ENCODE data around the gene EPB41L5. TPM values are rescaled to one million over a fixed set of nuclear protein-coding genes. Genes with fewer than 3 reads are reported as not detected.

Gene EPB41L5
- total and polyA plus RNA-seq, 10 of the 15 experiments (the other 5 are each of a cell fraction or from before 2014, with no cell fraction given) = 2.1 to 20.4 (median 8.2) TPM

GRCh38 chr2:120219766-120220165 is 206.9 kb downstream of the EPB41L5 start:
- RAD21 ChIA-PET (ENCODE audit: unreplicated experiment) = interaction anchor here (1.0 to 1.4 kb wide), 2 partner anchors 13 to 94 kb away, joined by 3 to 4 read pairs; no protein-coding TSS in a partner anchor
- ATAC-seq (no peak), FAIRE-seq (no peak), DNase-seq (ENCODE audit: low read depth, low spot score) (no peak)
- H3K27me3 ChIP-seq (replicated peaks in 1 of 2; ENCODE audit: control insufficient read depth in 2 of 2, insufficient read depth in 2 of 2, low read length in 1 of 2) = no peaks in the 10 kb centered on the region
- intact Hi-C loops (cut with micrococcal nuclease; ENCODE audit: unreplicated experiment) (no loop called here), in situ Hi-C loops (cut with MboI) (loop anchor here (25.0 kb wide), 1 partner anchor 468 kb away; no protein-coding TSS in a partner anchor)
- H3K36me3 ChIP-seq (ENCODE audit: control insufficient read depth in 2 of 2, insufficient read depth in 2 of 2, low read length in 1 of 2) = no peaks in the 10 kb centered on the region; a peak in 1 of 4 replicates
- H4K20me1 ChIP-seq (ENCODE audit: control insufficient read depth, insufficient read depth) = no peaks in the 10 kb centered on the region
- peaks cover 18% of the 10 kb centered on the region for H3K79me2 ChIP-seq (ENCODE audit: control insufficient read depth, insufficient read depth, low read length)
- H3K9ac ChIP-seq (ENCODE audit: control insufficient read depth, insufficient read depth, low read length) = no peak overlapping the region
- CTCF ChIA-PET = interaction anchor here (0.9 to 1.7 kb wide), 5 partner anchors 12 to 93 kb away, joined by 3 to 4 read pairs (median 3); no protein-coding TSS in a partner anchor
- no peak overlapping the region for H3K27ac ChIP-seq (ENCODE audit: control insufficient read depth, insufficient read depth)
- H3K4me3 ChIP-seq = no peak overlapping the region
- no peak for TF ChIP-seq POU2F2 (IDR thresholded peaks at IDR 0.05; ENCODE audit: borderline replicate concordance, low read depth, low read length)
- TF ChIP-seq, protein P1, sequence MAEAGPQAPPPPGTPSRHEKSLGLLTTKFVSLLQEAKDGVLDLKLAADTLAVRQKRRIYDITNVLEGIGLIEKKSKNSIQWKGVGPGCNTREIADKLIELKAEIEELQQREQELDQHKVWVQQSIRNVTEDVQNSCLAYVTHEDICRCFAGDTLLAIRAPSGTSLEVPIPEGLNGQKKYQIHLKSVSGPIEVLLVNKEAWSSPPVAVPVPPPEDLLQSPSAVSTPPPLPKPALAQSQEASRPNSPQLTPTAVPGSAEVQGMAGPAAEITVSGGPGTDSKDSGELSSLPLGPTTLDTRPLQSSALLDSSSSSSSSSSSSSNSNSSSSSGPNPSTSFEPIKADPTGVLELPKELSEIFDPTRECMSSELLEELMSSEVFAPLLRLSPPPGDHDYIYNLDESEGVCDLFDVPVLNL (IDR thresholded peaks at IDR 0.05; ENCODE audit: low read depth, low read length) = no peak
- no TSS peak for BruUV-seq (replicated peaks)
- POLR2A ChIA-PET = interaction anchor here (0.6 kb wide), 1 partner anchor 89 kb away, joined by 3 read pairs; no protein-coding TSS in a partner anchor
- SMC1A ChIA-PET (ENCODE audit: uncharacterized antibody, unreplicated experiment) = interaction anchor here (0.5 to 1.1 kb wide), 8 partner anchors 28 to 93 kb away, joined by 3 to 4 read pairs (median 3); no protein-coding TSS in a partner anchor
- H3K4me2 ChIP-seq (ENCODE audit: control insufficient read depth, insufficient read depth) = no peak overlapping the region
- WGBS (ENCODE audit: insufficient coverage, insufficient replicate concordance, low lambda C conversion rate, missing lambda C conversion rate) = 100% methylated on average over 5 of the region's 5 CpGs
- peaks cover 22% of the 10 kb centered on the region for H3K4me1 ChIP-seq (ENCODE audit: control insufficient read depth, insufficient read depth, low read length)
- no peaks in the 10 kb centered on the region for H3K9me3 ChIP-seq (replicated peaks; ENCODE audit: control insufficient read depth, insufficient read depth, low read length)
- no peak overlapping the region for H2AFZ ChIP-seq (ENCODE audit: control insufficient read depth, low read depth, low read length)

- Histone ChIP-seq H3K4me3 (peak overlapping the region; percentile 44; the same call in 1 of the 2 replicates), H3K36me3 (ENCODE audit: control insufficient read depth in 2 of 2, insufficient read depth in 2 of 2, low read length in 1 of 2) (no peaks in the 10 kb centered on the region; a peak in 1 of 4 replicates), H3K9me3 (replicated peaks; ENCODE audit: control insufficient read depth, insufficient read depth, low read length) (no peaks in the 10 kb centered on the region), H3K9ac (ENCODE audit: control insufficient read depth, insufficient read depth, low read length) (no peak overlapping the region), H3K27ac (ENCODE audit: control insufficient read depth, insufficient read depth) (no peak overlapping the region; the same call in 1 of the 2 replicates), H3K4me1 (ENCODE audit: control insufficient read depth, insufficient read depth, low read length) (peaks cover 22% of the 10 kb centered on the region), H4K20me1 (ENCODE audit: control insufficient read depth, insufficient read depth) (no peaks in the 10 kb centered on the region), H3K4me2 (ENCODE audit: control insufficient read depth, insufficient read depth) (peak overlapping the region; percentile 61; the same call in 1 of the 2 replicates), H2AFZ (ENCODE audit: control insufficient read depth, low read depth, low read length) (no peak overlapping the region), H3K27me3 (replicated peaks in 1 of 2; ENCODE audit: control insufficient read depth in 2 of 2, insufficient read depth in 2 of 2, low read length in 1 of 2) (no peaks in the 10 kb centered on the region), H3K79me2 (ENCODE audit: control insufficient read depth, insufficient read depth, low read length) (peaks cover 18% of the 10 kb centered on the region)
- BruUV-seq (replicated peaks) = no TSS peak
- ChIA-PET RAD21 (ENCODE audit: unreplicated experiment) (no interaction called here), CTCF (interaction anchor here (0.9 to 3.5 kb wide), 2 partner anchors 45 to 92 kb away, joined by 3 to 13 read pairs; no protein-coding TSS in a partner anchor), SMC1A (ENCODE audit: uncharacterized antibody, unreplicated experiment) (interaction anchor here (1.1 kb wide), 1 partner anchor 791 kb away, joined by 3 read pairs; no protein-coding TSS in a partner anchor), POLR2A (no interaction called here)
- WGBS (ENCODE audit: insufficient coverage, insufficient replicate concordance, low lambda C conversion rate, missing lambda C conversion rate) = 50% methylated on average over 2 of the region's 2 CpGs
- ATAC-seq (no peak), DNase-seq (ENCODE audit: low read depth, low spot score) (no peak), FAIRE-seq (no peak)
- intact Hi-C loops (cut with micrococcal nuclease; ENCODE audit: unreplicated experiment) = no loop called here
- in situ Hi-C loops (cut with MboI) = loop anchor here (25.0 kb wide), 1 partner anchor 467 kb away; no protein-coding TSS in a partner anchor
- no peak for TF ChIP-seq ZBTB40 (IDR thresholded peaks at IDR 0.05; ENCODE audit: borderline replicate concordance)
- TF ChIP-seq CTCF (IDR thresholded peaks at IDR 0.05 in 2 of 3, conservative IDR thresholded peaks at IDR 0.05 in 1 of 3; ENCODE audit: control insufficient read depth in 2 of 3, extremely low read depth in 1 of 3, insufficient read depth in 1 of 3, low read depth in 3 of 3, low read length in 3 of 3) = no peak
- no peak for TF ChIP-seq SUZ12 (IDR thresholded peaks at IDR 0.05; ENCODE audit: unreplicated experiment)
Measured at GRCh38 chr2:120220756-120221155, 207.9 kb downstream of the EPB41L5 start.

All from GM12878 (cell line).